Smooth muscle cell of the umbilical artery (primary cell): Measurements from ENCODE around the gene MAP3K12. TPM values are rescaled to one million over a fixed set of nuclear protein-coding genes. Genes with fewer than 3 reads are reported as not detected.

Source experiments
- total RNA-seq: library from RNA; depleted of rRNA; stranded (reverse); fragments of >200 nt; gene quantifications from 2 replicates; pipeline ENCODE4 v1.2.3, GENCODE V29; 2014

MAP3K12 gene, protein sequence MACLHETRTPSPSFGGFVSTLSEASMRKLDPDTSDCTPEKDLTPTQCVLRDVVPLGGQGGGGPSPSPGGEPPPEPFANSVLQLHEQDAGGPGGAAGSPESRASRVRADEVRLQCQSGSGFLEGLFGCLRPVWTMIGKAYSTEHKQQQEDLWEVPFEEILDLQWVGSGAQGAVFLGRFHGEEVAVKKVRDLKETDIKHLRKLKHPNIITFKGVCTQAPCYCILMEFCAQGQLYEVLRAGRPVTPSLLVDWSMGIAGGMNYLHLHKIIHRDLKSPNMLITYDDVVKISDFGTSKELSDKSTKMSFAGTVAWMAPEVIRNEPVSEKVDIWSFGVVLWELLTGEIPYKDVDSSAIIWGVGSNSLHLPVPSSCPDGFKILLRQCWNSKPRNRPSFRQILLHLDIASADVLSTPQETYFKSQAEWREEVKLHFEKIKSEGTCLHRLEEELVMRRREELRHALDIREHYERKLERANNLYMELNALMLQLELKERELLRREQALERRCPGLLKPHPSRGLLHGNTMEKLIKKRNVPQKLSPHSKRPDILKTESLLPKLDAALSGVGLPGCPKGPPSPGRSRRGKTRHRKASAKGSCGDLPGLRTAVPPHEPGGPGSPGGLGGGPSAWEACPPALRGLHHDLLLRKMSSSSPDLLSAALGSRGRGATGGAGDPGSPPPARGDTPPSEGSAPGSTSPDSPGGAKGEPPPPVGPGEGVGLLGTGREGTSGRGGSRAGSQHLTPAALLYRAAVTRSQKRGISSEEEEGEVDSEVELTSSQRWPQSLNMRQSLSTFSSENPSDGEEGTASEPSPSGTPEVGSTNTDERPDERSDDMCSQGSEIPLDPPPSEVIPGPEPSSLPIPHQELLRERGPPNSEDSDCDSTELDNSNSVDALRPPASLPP
- 29.0 and 30.6 TPM in 2 replicates for total RNA-seq

DNA sequence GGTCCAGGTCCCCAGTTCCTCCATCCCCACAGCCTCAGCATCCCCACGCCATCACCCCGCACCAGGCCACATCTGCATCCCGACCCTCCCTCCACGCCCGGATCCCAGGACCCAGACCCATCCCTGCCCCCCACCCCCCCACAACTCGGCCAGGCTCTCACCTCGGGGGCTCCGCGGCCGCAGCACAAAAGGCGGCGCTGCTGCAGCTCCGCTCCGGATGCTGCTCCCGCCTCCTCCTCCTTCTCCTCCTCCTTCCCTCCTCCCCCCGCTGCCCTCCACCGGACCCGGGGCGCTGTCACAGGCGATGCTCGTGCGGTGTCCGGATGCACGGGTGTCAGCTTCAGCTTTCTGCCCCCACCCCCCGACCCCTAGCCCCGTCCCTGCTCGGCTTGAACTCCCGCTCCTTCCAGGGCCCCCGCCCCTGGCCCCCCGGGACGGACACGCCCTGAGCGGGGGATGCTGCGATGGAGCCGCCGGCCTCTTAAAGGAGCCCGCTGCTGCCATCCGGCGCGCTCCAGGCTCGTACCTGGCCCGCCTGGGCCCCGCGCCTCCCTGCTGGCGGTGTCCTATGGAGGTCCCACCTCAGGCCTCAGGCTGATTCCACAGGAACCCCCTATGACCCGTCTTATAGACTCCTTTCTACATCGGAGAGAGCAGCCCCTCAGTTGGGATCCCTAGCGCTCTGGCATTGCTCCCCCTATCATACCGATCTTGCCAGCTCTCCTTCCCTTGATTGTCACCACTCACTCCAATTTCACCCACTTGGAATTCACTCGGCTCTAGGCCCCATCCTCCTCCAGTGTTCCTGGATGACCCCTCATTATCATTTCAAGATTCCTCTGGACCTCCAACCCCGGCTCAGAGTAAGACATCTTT, at the start of gene MAP3K12:
Gene MAP3K12 (minus strand): TSS at position 193 of the 876 bp plus-strand sequence. CDS start 12,067 bp downstream, outside the sequence.

DNA sequence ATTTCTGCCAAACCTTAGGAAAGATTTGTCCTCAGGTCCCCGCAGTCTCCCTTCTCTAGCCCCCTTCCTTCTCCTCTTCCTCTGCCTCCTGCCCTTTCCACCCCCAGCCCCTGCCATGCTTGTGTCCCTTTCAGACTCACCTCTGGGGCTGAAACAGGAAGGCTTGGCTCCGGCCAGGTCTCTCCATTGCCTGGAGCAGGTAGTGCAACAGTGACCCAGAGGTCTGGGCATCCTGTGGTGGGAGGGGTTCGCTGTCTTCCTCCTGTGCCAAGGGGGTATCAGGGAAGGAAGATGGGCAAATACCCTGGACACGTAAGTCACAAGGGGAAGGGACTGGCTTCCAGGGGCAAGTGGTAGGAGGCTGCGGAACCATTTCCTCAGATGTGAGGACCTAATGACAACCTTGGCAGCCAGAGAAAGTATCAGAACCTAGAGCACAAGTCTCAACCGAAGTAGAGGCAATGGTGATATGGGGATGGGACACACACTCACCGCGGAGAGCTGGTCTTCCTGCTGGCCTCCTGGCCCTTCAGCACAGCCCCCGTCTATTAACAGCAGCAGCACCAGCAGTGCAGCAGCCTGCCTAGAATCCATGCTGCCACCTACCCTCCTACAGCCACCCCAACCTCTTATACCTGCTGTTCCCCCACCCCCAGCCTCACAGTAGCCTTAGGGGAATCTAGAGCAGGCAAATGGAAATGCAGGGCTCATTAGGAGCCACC, 7.8 kb upstream of the MAP3K12 start, which contains the start of gene NPFF:
Gene NPFF (minus strand): TSS at position 604 of the 722 bp plus-strand sequence. CDS start 10 bp downstream, at position 594.

DNA sequence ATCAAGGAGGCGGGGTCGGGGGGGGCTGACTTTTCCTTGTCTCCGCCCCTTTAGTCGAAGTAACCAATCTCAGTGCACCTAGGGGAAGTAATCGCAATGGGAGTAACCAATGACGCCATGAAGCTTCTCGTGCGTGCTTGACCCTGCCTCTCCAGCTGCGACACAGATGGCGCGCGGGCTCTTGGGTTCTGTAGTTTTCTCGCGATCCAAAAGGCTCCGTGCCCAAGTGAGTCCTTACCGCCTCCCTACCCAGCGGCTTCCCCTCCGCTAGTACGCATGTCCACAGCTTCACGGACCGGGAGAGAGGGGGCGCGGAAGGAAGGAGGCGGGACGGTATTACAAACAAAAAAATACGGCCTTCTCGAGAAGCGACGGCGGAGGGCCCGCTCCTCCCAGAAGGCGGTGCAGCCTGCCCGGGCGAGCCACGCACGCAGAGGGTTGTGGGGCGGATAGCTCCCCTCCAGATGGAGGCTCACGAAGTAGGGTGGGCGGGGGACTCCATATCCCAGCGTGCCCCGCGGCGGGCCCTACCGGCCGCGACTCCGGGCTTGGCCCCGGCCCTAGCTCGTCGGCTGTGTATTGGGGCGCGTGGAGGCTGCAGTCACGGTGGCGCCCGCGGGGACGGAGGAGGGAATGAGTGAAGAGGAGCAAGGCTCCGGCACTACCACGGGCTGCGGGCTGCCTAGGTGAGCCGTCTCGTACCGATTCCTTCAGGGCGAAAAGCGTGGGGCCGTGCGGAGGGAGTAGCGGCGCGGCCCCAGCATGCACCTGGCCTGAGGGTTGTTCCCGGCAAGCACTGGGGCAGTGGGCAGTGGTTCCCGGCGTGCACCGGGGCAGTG, 1.7 kb upstream of the MAP3K12 start, which contains the start of gene TARBP2:
Gene TARBP2 (plus strand): TSS at position 508 of the 839 bp plus-strand sequence. CDS start 126 bp downstream, at position 634.

DNA sequence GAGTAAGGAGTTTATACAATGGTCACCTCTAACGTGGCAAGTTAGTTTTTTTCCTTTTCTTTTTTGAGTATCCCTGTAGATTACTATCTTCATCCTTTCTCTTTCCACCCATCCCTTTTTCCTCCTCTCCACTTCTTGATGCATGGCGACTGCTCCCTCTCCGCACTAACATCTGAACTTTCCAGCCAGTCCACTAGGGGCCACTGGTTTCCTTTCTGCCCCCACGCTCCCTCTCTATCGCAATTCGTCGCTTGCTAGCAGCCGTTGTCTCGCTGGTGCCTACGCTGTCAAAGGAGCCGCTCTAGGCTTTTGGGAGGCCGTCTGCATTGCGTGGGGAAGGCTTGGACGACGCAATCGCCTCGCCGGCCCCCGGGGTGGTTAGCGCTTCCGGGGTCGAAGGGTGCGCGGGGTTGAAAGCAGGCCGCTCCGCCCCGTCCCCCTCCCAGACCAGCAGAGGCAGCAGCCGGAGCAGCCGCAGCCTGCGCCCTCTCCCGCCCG, 47.5 kb downstream of the MAP3K12 start, which contains the start of gene PCBP2:
Gene PCBP2 (plus strand): TSS at position 442 of the 498 bp plus-strand sequence. CDS start 2,699 bp downstream, outside the sequence.

DNA sequence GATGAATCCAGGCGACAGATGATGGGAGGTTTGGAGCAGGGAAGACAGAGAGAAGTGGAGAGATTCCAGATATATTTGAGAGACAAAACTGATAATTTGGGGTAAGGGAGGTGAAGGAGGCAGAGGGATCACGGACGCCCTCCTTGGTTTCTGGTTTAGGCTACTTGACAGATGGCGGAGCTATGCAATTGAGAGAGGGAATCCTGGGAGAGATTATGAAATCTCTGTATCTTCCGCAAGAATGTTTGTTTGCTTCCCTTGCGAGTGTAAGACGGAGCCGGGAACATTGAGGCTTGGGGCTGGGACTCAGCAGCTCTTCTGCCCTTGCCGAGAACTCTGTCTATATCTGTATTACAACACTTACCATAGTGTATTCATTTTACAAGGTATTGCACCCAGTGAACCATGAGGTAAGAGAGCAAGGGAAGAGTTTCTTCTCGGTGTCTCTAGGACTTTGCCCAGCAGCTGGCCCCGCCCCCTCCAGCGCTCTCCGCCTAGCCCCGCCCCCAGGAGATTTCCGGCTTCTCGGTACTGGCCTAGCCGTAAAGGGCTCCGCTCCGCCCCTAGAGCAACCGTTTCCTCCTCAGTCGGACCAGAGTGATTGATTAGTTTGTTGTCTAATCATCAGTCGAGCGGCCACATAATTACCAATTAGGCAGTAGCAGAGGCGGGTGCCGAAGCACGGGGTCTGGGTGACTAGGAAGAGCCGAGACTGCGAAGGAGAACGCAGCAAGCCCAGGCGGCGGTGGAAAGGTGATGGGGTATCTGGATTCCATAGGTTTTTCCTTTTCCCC, 58.0 kb downstream of the MAP3K12 start, which contains the start of gene PRR13:
Gene PRR13 (plus strand): TSS at position 695 of the 794 bp plus-strand sequence. CDS start 981 bp downstream, outside the sequence.

Other genes starting within 250 kb of the MAP3K12 start
- gene ESPL1, start 231.2 kb downstream of the MAP3K12 start, total RNA-seq, result 0.59 and 5.3 TPM in 2 replicates
- gene PFDN5, start 203.9 kb downstream of the MAP3K12 start, total RNA-seq, result 189 and 681 TPM in 2 replicates
- 27.6 and 31.7 TPM in 2 replicates for gene MYG1, start 199.8 kb downstream of the MAP3K12 start, total RNA-seq
- gene AAAS, start 177.8 kb downstream of the MAP3K12 start, total RNA-seq, result 39.8 and 43.9 TPM in 2 replicates
- not detected in 2 replicates for gene SP7, start 163.1 kb downstream of the MAP3K12 start, total RNA-seq
- gene SP1, start 119.3 kb downstream of the MAP3K12 start, total RNA-seq, result 24.1 and 37.1 TPM in 2 replicates
- not detected in 2 replicates for gene AMHR2, start 75.6 kb downstream of the MAP3K12 start, total RNA-seq
- 20.2 and 23.7 TPM in 2 replicates for gene PRR13, start 57.7 kb downstream of the MAP3K12 start, total RNA-seq
- gene PCBP2, start 47.4 kb downstream of the MAP3K12 start, total RNA-seq, result 287 and 374 TPM in 2 replicates
- gene TARBP2, start 1.8 kb upstream of the MAP3K12 start, total RNA-seq, result 29.1 and 34.1 TPM in 2 replicates
- not detected in 2 replicates for gene NPFF, start 8.0 kb upstream of the MAP3K12 start, total RNA-seq
- gene ATF7, start 126.9 kb upstream of the MAP3K12 start, total RNA-seq, result 8.8 and 9.8 TPM in 2 replicates
- gene ATP5MC2, start 176.6 kb upstream of the MAP3K12 start, total RNA-seq, result 70.1 and 116 TPM in 2 replicates
- 73.7 and 99.5 TPM in 2 replicates for gene CALCOCO1, start 228.0 kb upstream of the MAP3K12 start, total RNA-seq